Liver (tissue), 9 donors: ENCODE results near the gene AJAP1. TPM values are rescaled to one million over a fixed set of nuclear protein-coding genes. Genes with fewer than 3 reads are reported as not detected.

Experiments used
- DNase-seq: peaks from one replicate; pipeline ENCODE4 v3.0.0-alpha.2; 2017; ENCODE audit warnings: low spot score
- H3K27ac ChIP-seq, 2 donors: one replicate each; pipeline ENCODE4 v1.7.0; 2013; ENCODE audit warnings: inconsistent platforms in 2 of 2, low read length in 2 of 2, control low read depth in 1 of 2, low read depth in 1 of 2, mild to moderate bottlenecking in 1 of 2
- H3K27me3 ChIP-seq, 4 donors: one replicate each; pipeline versions ENCODE4 v1.6.1 to v1.7.0; 2013; ENCODE audit warnings: low read length in 3 of 4, inconsistent platforms in 1 of 4, mild to moderate bottlenecking in 1 of 4, moderate library complexity in 1 of 4; ENCODE audit not compliant: control insufficient read depth in 4 of 4, insufficient read depth in 4 of 4
- H3K36me3 ChIP-seq, 4 donors: one replicate each; pipeline versions ENCODE4 v1.6.1 to v1.7.0; 2013; ENCODE audit warnings: low read length in 3 of 4, mild to moderate bottlenecking in 3 of 4, low read depth in 1 of 4, moderate library complexity in 1 of 4; ENCODE audit not compliant: control insufficient read depth in 4 of 4, insufficient read depth in 3 of 4
- H3K4me1 ChIP-seq, 4 donors: one replicate each; pipeline versions ENCODE4 v1.6.1 to v1.7.0; 2013; ENCODE audit warnings: low read length in 3 of 4, mild to moderate bottlenecking in 3 of 4, moderate library complexity in 1 of 4; ENCODE audit not compliant: control insufficient read depth in 4 of 4, insufficient read depth in 4 of 4
- H3K4me3 ChIP-seq, 3 donors: one replicate each; pipeline versions ENCODE4 v1.6.1 to v1.7.0; 2013; ENCODE audit warnings: low read length in 3 of 3, control low read depth in 1 of 3, low read depth in 1 of 3, mild to moderate bottlenecking in 1 of 3
- H3K9ac ChIP-seq, 2 donors: one replicate each; pipeline ENCODE4 v1.7.0; 2013; ENCODE audit warnings: low read length in 2 of 2, mild to moderate bottlenecking in 2 of 2, moderate library complexity in 2 of 2, control low read depth in 1 of 2, low read depth in 1 of 2
- H3K9me3 ChIP-seq, 4 donors: one replicate each; pipeline versions ENCODE4 v1.6.1 to v1.7.0; 2013; ENCODE audit warnings: low read length in 3 of 4; ENCODE audit not compliant: control insufficient read depth in 4 of 4
- EGR1 ChIP-seq, 2 donors: IDR thresholded peaks; 2 replicates each; pipeline ENCODE4 v1.6.1; 2016 to 2018; ENCODE audit warnings: antibody characterized with exemption in 2 of 2, low read depth in 2 of 2
- FOXA1 ChIP-seq: IDR thresholded peaks from 2 replicates; pipeline ENCODE4 v1.6.1; 2016; ENCODE audit warnings: antibody characterized with exemption
- GABPA ChIP-seq, 2 donors: IDR thresholded peaks in 1 of 2; conservative IDR thresholded peaks in 1 of 2; 2 replicates each; pipeline ENCODE4 v1.6.1; 2016; ENCODE audit warnings: antibody characterized with exemption in 2 of 2, mild to moderate bottlenecking in 1 of 2, moderate library complexity in 1 of 2
- HNF4A ChIP-seq, 2 donors: conservative IDR thresholded peaks; 2 replicates each; pipeline ENCODE4 v1.6.1; 2016; ENCODE audit warnings: antibody characterized with exemption in 2 of 2, mild to moderate bottlenecking in 2 of 2
- HNF4G ChIP-seq: IDR thresholded peaks from 2 replicates; pipeline ENCODE4 v1.6.1; 2016; ENCODE audit warnings: antibody characterized with exemption
- JUND ChIP-seq, 2 donors: IDR thresholded peaks; 2 replicates each; pipeline ENCODE4 v1.6.1; 2016; ENCODE audit warnings: antibody characterized with exemption in 2 of 2
- NR2F2 ChIP-seq: IDR thresholded peaks from 2 replicates; pipeline ENCODE4 v1.6.1; 2016; ENCODE audit warnings: antibody characterized with exemption
- RAD21 ChIP-seq, 2 donors: IDR thresholded peaks; 2 replicates each; pipeline ENCODE4 v1.6.1; 2016; ENCODE audit warnings: antibody characterized with exemption in 2 of 2, mild to moderate bottlenecking in 2 of 2
- RXRA ChIP-seq, 2 donors: IDR thresholded peaks; 2 replicates each; pipeline ENCODE4 v1.6.1; 2017 to 2018; ENCODE audit warnings: antibody characterized with exemption in 2 of 2, mild to moderate bottlenecking in 1 of 2
- SP1 ChIP-seq: IDR thresholded peaks from 2 replicates; pipeline ENCODE4 v1.6.1; 2018; ENCODE audit warnings: antibody characterized with exemption, mild to moderate bottlenecking
- YY1 ChIP-seq: IDR thresholded peaks from 2 replicates; pipeline ENCODE4 v1.6.1; 2016; ENCODE audit warnings: antibody characterized with exemption, mild to moderate bottlenecking
- WGBS: extraction: QIAGEN DNeasy Blood & Tissue Kit; methylation state at CpG from one replicate; pipeline ENCODE4 v1.1.7; 2013; 5-methylcytosine and 5-hydroxymethylcytosine counted together
- polyA plus RNA-seq, 2 donors: library from polyadenylated mRNA; stranded (reverse) in 1 of 2; unstranded in 1 of 2; fragments of 200-250 nt in 1 of 2; fragments of >200 nt in 1 of 2; fragmentation: Nextera tagmentation in 1 of 2; extraction: Ambion mirVana in 1 of 2; gene quantifications; one replicate each; pipeline versions ENCODE4 v1.2.1 to v1.2.3, GENCODE V29; 2013 to 2015
- total RNA-seq, 2 donors: library from RNA; depleted of rRNA; stranded (reverse); fragments of >200 nt; gene quantifications; one replicate each; pipeline ENCODE4 v1.2.3, GENCODE V29; 2014
- TF ChIP-seq, protein P1 (sequence below): fragments of 150-350 bp; IDR thresholded peaks from 2 replicates; pipeline ENCODE4 v1.5.1; 2017; ENCODE audit warnings: improper control_type of control experiment, low read depth, low read length; ENCODE audit not compliant: missing input control
- TF ChIP-seq, protein P2 (sequence below): IDR thresholded peaks from 2 replicates; pipeline ENCODE4 v1.6.1; 2016; ENCODE audit warnings: antibody characterized with exemption
- TF ChIP-seq, protein P3 (sequence below): IDR thresholded peaks from 2 replicates; pipeline ENCODE4 v1.6.1; 2016; ENCODE audit warnings: antibody characterized with exemption, mild to moderate bottlenecking
- TF ChIP-seq, protein P4 (sequence below): IDR thresholded peaks from 2 replicates; pipeline ENCODE4 v1.6.1; 2016; ENCODE audit warnings: antibody characterized with exemption
- TF ChIP-seq, protein P5 (sequence below): IDR thresholded peaks from 2 replicates; pipeline ENCODE4 v1.6.1; 2016; ENCODE audit warnings: antibody characterized with exemption
- donor health status: healthy.
- donor health status: healthy.
- donor health status: healthy.
- donor health status: healthy.
- donor health status: healthy.

AJAP1 gene
- total and polyA plus RNA-seq, 4 donors: under 0.01 to 0.21 (median 0.08) TPM; not detected in 1

DNA sequence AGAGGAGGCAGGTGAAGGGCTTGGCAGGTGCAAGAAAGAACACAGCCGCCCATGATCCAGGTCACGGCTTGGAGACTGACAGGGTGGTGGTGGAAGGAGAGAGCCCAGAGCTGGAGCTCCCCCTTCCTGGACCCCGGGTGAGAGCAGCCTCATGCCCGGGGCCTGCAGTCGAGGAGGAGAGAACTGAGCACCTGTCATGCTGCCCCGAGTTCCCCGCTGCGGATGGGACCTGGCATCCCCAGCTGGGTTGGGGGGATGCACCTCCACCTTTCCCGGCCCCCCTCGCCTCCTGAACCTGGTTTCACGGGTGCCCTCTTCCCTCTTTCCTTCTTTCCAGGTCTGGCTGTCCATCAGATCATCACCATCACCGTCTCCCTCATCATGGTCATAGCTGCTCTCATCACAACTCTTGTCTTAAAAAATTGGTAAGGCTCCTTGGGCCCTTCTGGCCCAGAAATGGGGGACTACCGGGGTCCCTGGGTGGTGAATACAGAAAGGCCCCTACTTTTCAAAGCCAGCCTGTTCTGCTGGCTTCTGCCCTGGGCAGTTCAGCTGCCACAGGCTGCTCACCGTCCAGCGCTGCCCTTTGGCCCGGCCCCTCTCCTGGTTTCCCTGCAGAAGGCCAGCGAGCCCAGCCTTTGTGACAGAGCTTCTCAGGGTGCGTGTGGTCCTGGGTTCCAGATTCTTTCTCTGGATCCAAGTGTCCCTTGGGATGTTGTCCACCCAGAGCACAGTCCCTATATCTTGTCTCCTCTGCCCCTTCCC lies 115.3 kb downstream of the AJAP1 start:
- Histone ChIP-seq H3K36me3 (no peaks in the 10 kb centered on the region), H3K9me3 (no peaks in the 10 kb centered on the region), H3K4me1 (no peaks in the 10 kb centered on the region), H3K27ac (no peak overlapping the region), H3K27me3 (no peaks in the 10 kb centered on the region), H3K9ac (no peak overlapping the region), H3K4me3 (no peak overlapping the region)
- DNase-seq: no peak
- TF ChIP-seq JUND (IDR thresholded peaks at IDR 0.05) (no peak), YY1 (no peak), HNF4A (conservative IDR thresholded peaks at IDR 0.05) (no peak), SP1 (no peak), RAD21 (IDR thresholded peaks at IDR 0.05) (no peak), NR2F2 (no peak), RXRA (IDR thresholded peaks at IDR 0.05) (no peak), EGR1 (IDR thresholded peaks at IDR 0.05; ENCODE audit: low read depth in 2 of 2) (no peak), GABPA (IDR thresholded peaks at IDR 0.05 in 1 of 2, conservative IDR thresholded peaks at IDR 0.05 in 1 of 2) (no peak), HNF4G (no peak), FOXA1 (no peak)
- TF ChIP-seq, protein P1, sequence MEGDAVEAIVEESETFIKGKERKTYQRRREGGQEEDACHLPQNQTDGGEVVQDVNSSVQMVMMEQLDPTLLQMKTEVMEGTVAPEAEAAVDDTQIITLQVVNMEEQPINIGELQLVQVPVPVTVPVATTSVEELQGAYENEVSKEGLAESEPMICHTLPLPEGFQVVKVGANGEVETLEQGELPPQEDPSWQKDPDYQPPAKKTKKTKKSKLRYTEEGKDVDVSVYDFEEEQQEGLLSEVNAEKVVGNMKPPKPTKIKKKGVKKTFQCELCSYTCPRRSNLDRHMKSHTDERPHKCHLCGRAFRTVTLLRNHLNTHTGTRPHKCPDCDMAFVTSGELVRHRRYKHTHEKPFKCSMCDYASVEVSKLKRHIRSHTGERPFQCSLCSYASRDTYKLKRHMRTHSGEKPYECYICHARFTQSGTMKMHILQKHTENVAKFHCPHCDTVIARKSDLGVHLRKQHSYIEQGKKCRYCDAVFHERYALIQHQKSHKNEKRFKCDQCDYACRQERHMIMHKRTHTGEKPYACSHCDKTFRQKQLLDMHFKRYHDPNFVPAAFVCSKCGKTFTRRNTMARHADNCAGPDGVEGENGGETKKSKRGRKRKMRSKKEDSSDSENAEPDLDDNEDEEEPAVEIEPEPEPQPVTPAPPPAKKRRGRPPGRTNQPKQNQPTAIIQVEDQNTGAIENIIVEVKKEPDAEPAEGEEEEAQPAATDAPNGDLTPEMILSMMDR: no peak
- TF ChIP-seq, protein P2, sequence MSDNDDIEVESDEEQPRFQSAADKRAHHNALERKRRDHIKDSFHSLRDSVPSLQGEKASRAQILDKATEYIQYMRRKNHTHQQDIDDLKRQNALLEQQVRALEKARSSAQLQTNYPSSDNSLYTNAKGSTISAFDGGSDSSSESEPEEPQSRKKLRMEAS: no peak
- TF ChIP-seq, protein P3, sequence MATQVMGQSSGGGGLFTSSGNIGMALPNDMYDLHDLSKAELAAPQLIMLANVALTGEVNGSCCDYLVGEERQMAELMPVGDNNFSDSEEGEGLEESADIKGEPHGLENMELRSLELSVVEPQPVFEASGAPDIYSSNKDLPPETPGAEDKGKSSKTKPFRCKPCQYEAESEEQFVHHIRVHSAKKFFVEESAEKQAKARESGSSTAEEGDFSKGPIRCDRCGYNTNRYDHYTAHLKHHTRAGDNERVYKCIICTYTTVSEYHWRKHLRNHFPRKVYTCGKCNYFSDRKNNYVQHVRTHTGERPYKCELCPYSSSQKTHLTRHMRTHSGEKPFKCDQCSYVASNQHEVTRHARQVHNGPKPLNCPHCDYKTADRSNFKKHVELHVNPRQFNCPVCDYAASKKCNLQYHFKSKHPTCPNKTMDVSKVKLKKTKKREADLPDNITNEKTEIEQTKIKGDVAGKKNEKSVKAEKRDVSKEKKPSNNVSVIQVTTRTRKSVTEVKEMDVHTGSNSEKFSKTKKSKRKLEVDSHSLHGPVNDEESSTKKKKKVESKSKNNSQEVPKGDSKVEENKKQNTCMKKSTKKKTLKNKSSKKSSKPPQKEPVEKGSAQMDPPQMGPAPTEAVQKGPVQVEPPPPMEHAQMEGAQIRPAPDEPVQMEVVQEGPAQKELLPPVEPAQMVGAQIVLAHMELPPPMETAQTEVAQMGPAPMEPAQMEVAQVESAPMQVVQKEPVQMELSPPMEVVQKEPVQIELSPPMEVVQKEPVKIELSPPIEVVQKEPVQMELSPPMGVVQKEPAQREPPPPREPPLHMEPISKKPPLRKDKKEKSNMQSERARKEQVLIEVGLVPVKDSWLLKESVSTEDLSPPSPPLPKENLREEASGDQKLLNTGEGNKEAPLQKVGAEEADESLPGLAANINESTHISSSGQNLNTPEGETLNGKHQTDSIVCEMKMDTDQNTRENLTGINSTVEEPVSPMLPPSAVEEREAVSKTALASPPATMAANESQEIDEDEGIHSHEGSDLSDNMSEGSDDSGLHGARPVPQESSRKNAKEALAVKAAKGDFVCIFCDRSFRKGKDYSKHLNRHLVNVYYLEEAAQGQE: no peak
- TF ChIP-seq, protein P4, sequence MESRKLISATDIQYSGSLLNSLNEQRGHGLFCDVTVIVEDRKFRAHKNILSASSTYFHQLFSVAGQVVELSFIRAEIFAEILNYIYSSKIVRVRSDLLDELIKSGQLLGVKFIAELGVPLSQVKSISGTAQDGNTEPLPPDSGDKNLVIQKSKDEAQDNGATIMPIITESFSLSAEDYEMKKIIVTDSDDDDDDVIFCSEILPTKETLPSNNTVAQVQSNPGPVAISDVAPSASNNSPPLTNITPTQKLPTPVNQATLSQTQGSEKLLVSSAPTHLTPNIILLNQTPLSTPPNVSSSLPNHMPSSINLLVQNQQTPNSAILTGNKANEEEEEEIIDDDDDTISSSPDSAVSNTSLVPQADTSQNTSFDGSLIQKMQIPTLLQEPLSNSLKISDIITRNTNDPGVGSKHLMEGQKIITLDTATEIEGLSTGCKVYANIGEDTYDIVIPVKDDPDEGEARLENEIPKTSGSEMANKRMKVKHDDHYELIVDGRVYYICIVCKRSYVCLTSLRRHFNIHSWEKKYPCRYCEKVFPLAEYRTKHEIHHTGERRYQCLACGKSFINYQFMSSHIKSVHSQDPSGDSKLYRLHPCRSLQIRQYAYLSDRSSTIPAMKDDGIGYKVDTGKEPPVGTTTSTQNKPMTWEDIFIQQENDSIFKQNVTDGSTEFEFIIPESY: no peak
- TF ChIP-seq, protein P5, sequence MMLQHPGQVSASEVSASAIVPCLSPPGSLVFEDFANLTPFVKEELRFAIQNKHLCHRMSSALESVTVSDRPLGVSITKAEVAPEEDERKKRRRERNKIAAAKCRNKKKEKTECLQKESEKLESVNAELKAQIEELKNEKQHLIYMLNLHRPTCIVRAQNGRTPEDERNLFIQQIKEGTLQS: no peak
- WGBS: 76% methylated on average over 18 of the region's 18 CpGs
